ENCODE data around the gene RBBP8NL. TPM values are rescaled to one million over a fixed set of nuclear protein-coding genes. Genes with fewer than 3 reads are reported as not detected.

RBBP8NL gene
- polyA plus RNA-seq, 3 donors: not detected

DNA sequence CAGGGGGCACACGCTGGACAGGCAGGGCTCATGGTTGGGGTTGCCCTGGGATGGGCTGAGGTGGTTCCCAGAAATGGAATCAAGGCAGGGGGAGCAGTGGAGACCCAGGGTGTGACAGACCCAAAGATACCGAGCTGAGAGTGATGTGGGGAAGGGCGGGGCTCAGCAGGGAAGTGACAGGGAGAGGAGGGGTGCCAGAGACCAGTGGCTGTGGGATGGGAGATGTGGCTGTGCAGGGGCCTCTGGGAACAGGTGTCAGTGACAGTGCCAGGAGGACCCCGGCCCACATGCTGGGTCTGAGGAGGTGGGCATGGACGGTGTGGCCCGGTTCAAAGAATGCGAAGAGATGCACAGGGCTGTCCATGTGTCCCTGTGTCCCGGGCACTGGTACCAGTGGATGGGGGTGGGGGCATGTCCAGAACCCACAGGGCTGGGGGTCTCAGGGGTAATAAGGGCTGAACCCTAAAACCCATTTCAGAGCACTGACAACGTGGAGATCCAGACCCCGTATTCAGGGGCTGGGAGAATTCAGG, 21.3 kb downstream of the RBBP8NL start:
- peak overlapping the region; percentile 88 for H3K4me2 ChIP-seq (replicated peaks; ENCODE audit: extremely low read depth, low read length, poor library complexity, severe bottlenecking)
- intact Hi-C loops (cut with micrococcal nuclease): loop anchor here (2.0 to 10.0 kb wide), 5 partner anchors 19 to 391 kb away; partner anchors contain the start of genes MRGBP (in 2 of the 2), OSBPL2 (in 1 of the 2) and RPS21 (in 1 of the 2)
- no peaks in the 10 kb centered on the region for H3K9me3 ChIP-seq (replicated peaks in 1 of 2; ENCODE audit: control insufficient read depth in 1 of 2, insufficient read depth in 1 of 2, low read length in 2 of 2)
- H3K9me3 Mint-ChIP-seq: no peaks in the 10 kb centered on the region
- peak overlapping the region; percentile 52 to 79 (median 54) for H3K4me3 ChIP-seq (replicated peaks in 1 of 3; ENCODE audit: low read depth in 2 of 3, low read length in 3 of 3)
- 92% methylated on average over 6 of the region's 10 CpGs for WGBS (ENCODE audit: insufficient coverage)
- peaks cover 12 to 17% (median 14%) of the 10 kb centered on the region in 3 donors for H3K27me3 Mint-ChIP-seq (ENCODE audit: low read depth in 3 of 3)
- peaks cover 23% of the 10 kb centered on the region for H3K79me2 ChIP-seq (ENCODE audit: insufficient read depth, low read length)
- H3K36me3 ChIP-seq (replicated peaks in 1 of 2; ENCODE audit: control insufficient read depth in 1 of 2, insufficient read depth in 2 of 2, low read length in 2 of 2): peaks cover 3 to 6% of the 10 kb centered on the region in 2 donors
- H3K4me1 Mint-ChIP-seq: peaks cover 34% of the 10 kb centered on the region
- peaks cover 4 to 17% of the 10 kb centered on the region in 2 donors for H3K36me3 Mint-ChIP-seq
- peak overlapping the region; percentile 1 to 70 for H3K27ac ChIP-seq (ENCODE audit: low read depth in 1 of 2, low read length in 2 of 2)
- H4K20me1 ChIP-seq (ENCODE audit: insufficient read depth, low read length): peaks cover 10% of the 10 kb centered on the region
- peaks cover 30 to 41% of the 10 kb centered on the region in 2 donors for H3K4me1 ChIP-seq (ENCODE audit: control insufficient read depth in 1 of 2, insufficient read depth in 2 of 2, low read length in 2 of 2)
- H3K27ac Mint-ChIP-seq: peak overlapping the region in 5 of 7 donors; percentile 26 to 84 (median 74)
- peak overlapping the region; percentile 78 for H3K9ac ChIP-seq (ENCODE audit: insufficient read depth, low read length, poor library complexity, severe bottlenecking)
- TF ChIP-seq, protein P1, sequence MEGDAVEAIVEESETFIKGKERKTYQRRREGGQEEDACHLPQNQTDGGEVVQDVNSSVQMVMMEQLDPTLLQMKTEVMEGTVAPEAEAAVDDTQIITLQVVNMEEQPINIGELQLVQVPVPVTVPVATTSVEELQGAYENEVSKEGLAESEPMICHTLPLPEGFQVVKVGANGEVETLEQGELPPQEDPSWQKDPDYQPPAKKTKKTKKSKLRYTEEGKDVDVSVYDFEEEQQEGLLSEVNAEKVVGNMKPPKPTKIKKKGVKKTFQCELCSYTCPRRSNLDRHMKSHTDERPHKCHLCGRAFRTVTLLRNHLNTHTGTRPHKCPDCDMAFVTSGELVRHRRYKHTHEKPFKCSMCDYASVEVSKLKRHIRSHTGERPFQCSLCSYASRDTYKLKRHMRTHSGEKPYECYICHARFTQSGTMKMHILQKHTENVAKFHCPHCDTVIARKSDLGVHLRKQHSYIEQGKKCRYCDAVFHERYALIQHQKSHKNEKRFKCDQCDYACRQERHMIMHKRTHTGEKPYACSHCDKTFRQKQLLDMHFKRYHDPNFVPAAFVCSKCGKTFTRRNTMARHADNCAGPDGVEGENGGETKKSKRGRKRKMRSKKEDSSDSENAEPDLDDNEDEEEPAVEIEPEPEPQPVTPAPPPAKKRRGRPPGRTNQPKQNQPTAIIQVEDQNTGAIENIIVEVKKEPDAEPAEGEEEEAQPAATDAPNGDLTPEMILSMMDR (IDR thresholded peaks at IDR 0.05): no peak
- H2AFZ ChIP-seq (ENCODE audit: insufficient read depth, low read depth, low read length, poor library complexity, severe bottlenecking): no peak overlapping the region
- peak overlapping the region; percentile 72 to 79 for H3K4me3 Mint-ChIP-seq
- peaks cover 0 to 3% of the 10 kb centered on the region in 2 donors for H3K27me3 ChIP-seq (ENCODE audit: control insufficient read depth in 2 of 2, insufficient read depth in 2 of 2, low read length in 2 of 2)
- no peak for DNase-seq

DNA sequence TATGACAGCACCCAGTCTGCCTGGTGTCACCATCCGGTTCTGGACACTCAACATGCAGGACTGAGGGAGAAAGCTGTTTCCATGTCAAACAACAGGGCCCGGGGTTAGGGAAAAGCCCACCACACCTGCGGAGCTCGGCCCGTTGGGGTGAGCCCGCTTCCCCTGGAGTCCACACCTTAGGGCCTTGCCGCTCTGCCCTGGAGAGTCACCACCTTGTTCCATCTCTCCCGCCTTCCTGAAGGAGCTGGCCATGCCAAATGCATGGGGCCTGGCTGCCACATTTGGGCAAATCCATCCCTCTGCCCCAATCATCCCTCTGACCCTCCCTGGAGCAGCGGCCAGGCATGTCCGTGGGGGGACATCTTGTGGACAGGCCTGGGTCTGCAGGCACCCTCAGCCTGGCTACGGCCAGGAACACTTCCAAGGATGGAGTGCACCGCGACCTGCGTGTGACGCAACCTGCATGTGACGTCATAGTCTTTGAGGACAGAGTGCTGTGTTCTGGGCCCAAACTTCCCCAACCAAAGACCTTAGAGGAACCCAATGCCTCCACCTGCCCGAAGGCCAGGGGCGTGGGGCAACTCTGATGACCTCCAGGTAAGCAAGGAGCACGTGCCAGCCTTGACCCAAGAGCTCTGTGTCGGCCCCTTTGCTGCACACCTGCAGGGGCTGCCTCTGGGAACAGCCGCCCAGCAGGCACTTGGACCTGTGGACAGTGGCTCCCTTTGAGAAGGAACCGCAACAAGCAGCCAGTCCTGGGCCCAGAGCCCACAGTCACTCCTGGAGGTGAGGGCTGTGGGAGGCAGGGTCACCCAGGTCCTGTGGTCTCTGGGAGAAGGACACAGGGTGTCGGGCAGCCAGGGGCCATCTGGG, 22.0 kb downstream of the RBBP8NL start:
- peak overlapping the region in 1 of 3 experiments; percentile 79 for H3K4me3 ChIP-seq (replicated peaks in 1 of 3; ENCODE audit: low read depth in 2 of 3, low read length in 3 of 3)
- intact Hi-C loops (cut with micrococcal nuclease): loop anchor here (5.0 to 10.0 kb wide), 3 partner anchors 171 to 392 kb away; partner anchors contain the start of genes MRGBP (in 2 of the 2) and OSBPL2 (in 1 of the 2)
- H3K79me2 ChIP-seq (ENCODE audit: insufficient read depth, low read length): peaks cover 23% of the 10 kb centered on the region
- DNase-seq: peak; percentile 39 to 71 (median 45)
- no peaks in the 10 kb centered on the region for H3K9me3 ChIP-seq (replicated peaks in 1 of 2; ENCODE audit: control insufficient read depth in 1 of 2, insufficient read depth in 1 of 2, low read length in 2 of 2)
- Mint-ChIP-seq H3K27me3 (ENCODE audit: low read depth in 3 of 3) (peaks cover 11 to 14% (median 13%) of the 10 kb centered on the region in 3 donors), H3K4me3 (peak overlapping the region; percentile 72 to 79), H3K4me1 (peaks cover 34% of the 10 kb centered on the region), H3K36me3 (peaks cover 9 to 22% of the 10 kb centered on the region in 2 donors), H3K9me3 (no peaks in the 10 kb centered on the region), H3K27ac (peak overlapping the region in 6 of 7 donors; percentile 26 to 80 (median 42))
- H4K20me1 ChIP-seq (ENCODE audit: insufficient read depth, low read length): peaks cover 10% of the 10 kb centered on the region
- TF ChIP-seq, protein P1 (IDR thresholded peaks at IDR 0.05): no peak
- peak overlapping the region; percentile 78 for H3K9ac ChIP-seq (ENCODE audit: insufficient read depth, low read length, poor library complexity, severe bottlenecking)
- 73% methylated on average over 19 of the region's 23 CpGs for WGBS (ENCODE audit: insufficient coverage)
- peaks cover 30 to 39% of the 10 kb centered on the region in 2 donors for H3K4me1 ChIP-seq (ENCODE audit: control insufficient read depth in 1 of 2, insufficient read depth in 2 of 2, low read length in 2 of 2)
- H3K27ac ChIP-seq (ENCODE audit: low read depth in 1 of 2, low read length in 2 of 2): peak overlapping the region; percentile 1 to 70
- H3K4me2 ChIP-seq (replicated peaks; ENCODE audit: extremely low read depth, low read length, poor library complexity, severe bottlenecking): peak overlapping the region; percentile 88
- no peak overlapping the region for H2AFZ ChIP-seq (ENCODE audit: insufficient read depth, low read depth, low read length, poor library complexity, severe bottlenecking)
- peaks cover 3 to 9% of the 10 kb centered on the region in 2 donors for H3K36me3 ChIP-seq (replicated peaks in 1 of 2; ENCODE audit: control insufficient read depth in 1 of 2, insufficient read depth in 2 of 2, low read length in 2 of 2)
- peaks cover 0 to under 1% of the 10 kb centered on the region in 2 donors for H3K27me3 ChIP-seq (ENCODE audit: control insufficient read depth in 2 of 2, insufficient read depth in 2 of 2, low read length in 2 of 2)
